SU-DHL-6 (cell line): ENCODE measurements around the gene MAPT.
"Not testable (repeated sequence)": the region's sequence is repeated elsewhere in the genome, so short reads cannot be mapped to it uniquely, and the experiment has no call there.

Source experiments
- H2AFZ ChIP-seq: fragments of 200-600 bp; sonication (generic); 2 replicates; pipeline ENCODE4 v1.6.1; 2014; ENCODE audit warnings: low read depth, mild to moderate bottlenecking, moderate library complexity, mixed read lengths, antibody characterized with exemption, low read length; ENCODE audit not compliant: severe bottlenecking
- H3F3A ChIP-seq: fragments of 200-600 bp; shearing (Covaris generic); 2 replicates; pipeline ENCODE4 v1.6.0; 2016; ENCODE audit warnings: antibody characterized with exemption, mild to moderate bottlenecking; ENCODE audit not compliant: insufficient read depth
- H3K27ac ChIP-seq: fragments of 200-600 bp; sonication (generic); 2 replicates; pipeline ENCODE4 v1.5.1; 2016; ENCODE audit warnings: low read depth, mild to moderate bottlenecking, low read length, moderate library complexity, mixed read lengths
- H3K27me3 ChIP-seq: fragments of 200-600 bp; sonication (generic), shearing (Covaris generic); 2 replicates; pipeline ENCODE4 v1.6.0; 2014; ENCODE audit warnings: mild to moderate bottlenecking, low read length
- H3K36me3 ChIP-seq: fragments of 200-600 bp; sonication (generic); 2 replicates; pipeline ENCODE4 v1.6.1; 2014; ENCODE audit warnings: mild to moderate bottlenecking, low read length, mixed read lengths
- H3K4me2 ChIP-seq: fragments of 300-600, 200-600 bp; shearing (Covaris generic), sonication (generic); 2 replicates; pipeline ENCODE4 v1.6.0; 2014; ENCODE audit warnings: low read length, low read depth, mild to moderate bottlenecking; ENCODE audit not compliant: poor library complexity, severe bottlenecking
- H3K4me3 ChIP-seq: fragments of 200-600 bp; sonication (generic); 2 replicates; pipeline ENCODE4 v1.5.1; 2014; ENCODE audit warnings: antibody characterized with exemption, low read length, mild to moderate bottlenecking, mixed read lengths; ENCODE audit not compliant: insufficient read depth, poor library complexity, severe bottlenecking
- H3K79me2 ChIP-seq: fragments of 200-600 bp; sonication (generic); 2 replicates; pipeline ENCODE4 v1.6.1; 2014; ENCODE audit warnings: mild to moderate bottlenecking, low read length, moderate library complexity; ENCODE audit not compliant: insufficient read depth
- H3K9ac ChIP-seq: fragments of 200-600 bp; sonication (generic); 2 replicates; pipeline ENCODE4 v1.7.0; 2014; ENCODE audit warnings: mild to moderate bottlenecking, low read length
- H3K9me2 ChIP-seq: fragments of 200-600 bp; sonication (generic); replicated peaks from 2 replicates; pipeline ENCODE4 v1.6.1; 2014; ENCODE audit warnings: low read length; ENCODE audit not compliant: insufficient read depth
- H3K9me3 ChIP-seq: fragments of 200-600 bp; sonication (generic); 2 replicates; pipeline ENCODE4 v1.6.1; 2014; ENCODE audit warnings: low read length, mixed read lengths; ENCODE audit not compliant: insufficient read depth
- H4K20me1 ChIP-seq: fragments of 200-600 bp; sonication (generic); 2 replicates; pipeline ENCODE4 v1.6.1; 2014; ENCODE audit warnings: low read depth, mild to moderate bottlenecking, antibody characterized with exemption, low read length, moderate library complexity, mixed read lengths
- EZH2phosphoT487 ChIP-seq: fragments of 200-600 bp; sonication (generic), shearing (Covaris generic); conservative IDR thresholded peaks from 2 replicates; pipeline ENCODE4 v1.6.1; 2018; ENCODE audit warnings: mild to moderate bottlenecking, antibody characterized with exemption, low read length, moderate library complexity, mixed read lengths
- TF ChIP-seq, protein P1 (sequence below): fragments of 200-600 bp; sonication (generic); IDR thresholded peaks from one replicate; pipeline ENCODE4 v1.5.1; 2017; ENCODE audit warnings: antibody characterized with exemption, mild to moderate bottlenecking, low read length, moderate library complexity; ENCODE audit not compliant: insufficient read depth, poor library complexity, severe bottlenecking

Gene MAPT

DNA sequence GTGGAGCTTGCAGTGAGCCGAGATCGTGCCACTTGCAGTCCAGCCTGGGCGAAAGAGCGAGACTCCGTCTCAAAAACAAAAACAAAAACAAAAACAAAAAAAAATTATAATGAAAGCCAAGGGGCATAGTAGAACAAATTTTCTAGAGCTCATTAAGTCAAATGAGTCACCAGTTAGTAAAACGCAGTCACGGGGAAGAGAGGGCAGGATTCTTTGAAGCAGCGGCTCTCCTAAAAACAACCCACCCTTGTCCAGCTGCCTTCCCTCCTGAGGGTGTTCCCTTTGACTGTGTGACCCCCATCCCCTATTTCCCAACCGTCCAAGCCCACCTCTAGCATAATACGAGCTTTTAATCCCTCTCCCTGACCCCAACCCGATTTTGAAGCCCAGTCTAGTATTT is 60.6 kb downstream of the MAPT start:
- Histone ChIP-seq H3K27ac (no peak overlapping the region), H3K9ac (no peak overlapping the region), H3K4me3 (no peak overlapping the region), H3K9me3 (no peaks in the 10 kb centered on the region), H3K79me2 (no peaks in the 10 kb centered on the region), H2AFZ (no peak overlapping the region), H3F3A (no peaks in the 10 kb centered on the region), H4K20me1 (no peaks in the 10 kb centered on the region), H3K4me2 (no peak overlapping the region), H3K36me3 (no peaks in the 10 kb centered on the region), H3K27me3 (no peaks in the 10 kb centered on the region), H3K9me2 (no peaks in the 10 kb centered on the region)
- TF ChIP-seq, protein P1, sequence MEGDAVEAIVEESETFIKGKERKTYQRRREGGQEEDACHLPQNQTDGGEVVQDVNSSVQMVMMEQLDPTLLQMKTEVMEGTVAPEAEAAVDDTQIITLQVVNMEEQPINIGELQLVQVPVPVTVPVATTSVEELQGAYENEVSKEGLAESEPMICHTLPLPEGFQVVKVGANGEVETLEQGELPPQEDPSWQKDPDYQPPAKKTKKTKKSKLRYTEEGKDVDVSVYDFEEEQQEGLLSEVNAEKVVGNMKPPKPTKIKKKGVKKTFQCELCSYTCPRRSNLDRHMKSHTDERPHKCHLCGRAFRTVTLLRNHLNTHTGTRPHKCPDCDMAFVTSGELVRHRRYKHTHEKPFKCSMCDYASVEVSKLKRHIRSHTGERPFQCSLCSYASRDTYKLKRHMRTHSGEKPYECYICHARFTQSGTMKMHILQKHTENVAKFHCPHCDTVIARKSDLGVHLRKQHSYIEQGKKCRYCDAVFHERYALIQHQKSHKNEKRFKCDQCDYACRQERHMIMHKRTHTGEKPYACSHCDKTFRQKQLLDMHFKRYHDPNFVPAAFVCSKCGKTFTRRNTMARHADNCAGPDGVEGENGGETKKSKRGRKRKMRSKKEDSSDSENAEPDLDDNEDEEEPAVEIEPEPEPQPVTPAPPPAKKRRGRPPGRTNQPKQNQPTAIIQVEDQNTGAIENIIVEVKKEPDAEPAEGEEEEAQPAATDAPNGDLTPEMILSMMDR = no peak
- no peak for TF ChIP-seq EZH2phosphoT487

DNA sequence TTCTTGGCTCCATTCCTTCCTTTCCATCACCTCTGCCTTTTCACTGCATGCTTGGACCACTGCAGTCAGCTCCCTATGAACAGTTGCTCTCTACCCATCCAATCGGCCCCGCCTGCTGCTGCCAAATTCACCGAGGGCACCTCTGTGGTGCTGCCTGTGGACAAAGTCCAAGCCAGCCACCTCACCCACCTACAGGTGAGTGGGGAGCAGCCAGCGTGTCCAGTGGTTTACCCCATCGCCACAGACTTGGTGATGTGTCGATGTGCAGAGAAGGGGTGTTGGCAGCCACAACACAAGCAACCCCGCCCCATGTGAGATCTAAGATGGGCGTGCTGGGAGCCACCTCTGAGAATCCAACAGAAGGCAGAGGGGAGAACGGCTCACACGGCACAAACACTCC is 61.0 kb downstream of the MAPT start:
- Histone ChIP-seq H4K20me1 (no peaks in the 10 kb centered on the region), H3K9me2 (no peaks in the 10 kb centered on the region), H3K9me3 (no peaks in the 10 kb centered on the region), H3K4me3 (no peak overlapping the region), H3K79me2 (no peaks in the 10 kb centered on the region), H3K27me3 (no peaks in the 10 kb centered on the region), H3K36me3 (no peaks in the 10 kb centered on the region), H2AFZ (no peak overlapping the region), H3F3A (no peaks in the 10 kb centered on the region), H3K9ac (no peak overlapping the region), H3K4me2 (no peak overlapping the region), H3K27ac (no peak overlapping the region)
- TF ChIP-seq, protein P1 = no peak

DNA sequence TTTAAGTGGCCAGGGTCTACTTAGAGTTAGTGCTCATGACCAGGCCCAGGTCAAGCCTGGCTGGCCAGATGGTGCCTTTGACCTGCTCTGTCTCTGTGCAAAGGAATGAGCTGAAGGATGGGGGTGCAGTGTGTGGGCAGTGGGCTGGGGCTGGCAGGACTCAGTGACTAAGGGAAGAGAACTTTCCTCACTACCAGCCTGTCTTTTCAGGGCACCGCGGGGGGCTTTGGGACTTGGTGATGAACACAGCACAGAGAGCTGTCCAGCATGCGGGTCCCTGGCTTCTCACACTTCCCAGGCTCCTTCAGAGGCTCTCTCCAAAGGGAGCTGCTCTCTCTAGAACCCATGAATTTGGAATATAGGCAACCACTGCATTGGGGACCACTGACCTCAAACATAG is 61.7 kb downstream of the MAPT start:
- Histone ChIP-seq H3K79me2 (no peaks in the 10 kb centered on the region), H3K27ac (no peak overlapping the region), H3K9me2 (no peaks in the 10 kb centered on the region), H3K9ac (no peak overlapping the region), H4K20me1 (no peaks in the 10 kb centered on the region), H3K4me3 (no peak overlapping the region), H3K27me3 (no peaks in the 10 kb centered on the region), H2AFZ (no peak overlapping the region), H3F3A (no peaks in the 10 kb centered on the region), H3K36me3 (no peaks in the 10 kb centered on the region), H3K9me3 (no peaks in the 10 kb centered on the region), H3K4me2 (no peak overlapping the region)
- no peak for TF ChIP-seq EZH2phosphoT487
- TF ChIP-seq, protein P1 = no peak

DNA sequence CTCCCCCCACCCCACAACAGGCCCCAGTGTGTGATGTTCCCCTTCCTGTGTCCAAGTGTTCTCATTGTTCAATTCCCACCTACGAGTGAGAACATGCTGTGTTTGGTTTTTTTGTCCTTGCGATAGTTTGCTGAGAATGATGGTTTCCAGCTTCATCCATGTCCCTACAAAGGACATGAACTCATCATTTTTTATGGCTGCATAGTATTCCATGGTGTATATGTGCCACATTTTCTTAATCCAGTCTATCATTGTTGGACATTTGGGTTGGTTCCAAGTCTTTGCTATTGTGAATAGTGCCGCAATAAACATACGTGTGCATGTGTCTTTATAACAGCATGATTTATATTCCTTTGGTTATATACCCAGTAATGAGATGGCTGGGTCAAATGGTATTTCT is 62.4 kb downstream of the MAPT start:
- not testable (repeated sequence) for H3K79me2 ChIP-seq, H3K4me2 ChIP-seq, H3K27ac ChIP-seq, H3K9ac ChIP-seq, H2AFZ ChIP-seq, H4K20me1 ChIP-seq, H3K36me3 ChIP-seq, H3F3A ChIP-seq, H3K4me3 ChIP-seq, H3K9me2 ChIP-seq, H3K9me3 ChIP-seq, H3K27me3 ChIP-seq
